ENCODE data around the gene TMEM184A.

The TMEM184A gene

GRCh38 chr7:1538544-1539180 is 17.3 kb downstream of the TMEM184A start:
- DNase-seq, result no peak

- DNase-seq, result no peak
These were observed 18.2 kb downstream of the TMEM184A start for GRCh38 chr7:1537535-1538412.

GRCh38 chr7:1536743-1537534 is 19.1 kb downstream of the TMEM184A start:
- no peak for DNase-seq

- no peak for DNase-seq
These were observed 19.6 kb downstream of the TMEM184A start for GRCh38 chr7:1536455-1536742.

- no peak for DNase-seq
These were observed 20.1 kb downstream of the TMEM184A start for GRCh38 chr7:1535701-1536454.

- DNase-seq, result no peak
These were observed 20.9 kb downstream of the TMEM184A start for GRCh38 chr7:1535100-1535458.

GRCh38 chr7:1534330-1535099 is 21.5 kb downstream of the TMEM184A start:
- DNase-seq, result no peak

GRCh38 chr7:1533547-1534329 is 22.3 kb downstream of the TMEM184A start:
- no peak for DNase-seq

GRCh38 chr7:1533255-1533546 is 22.8 kb downstream of the TMEM184A start:
- DNase-seq, result no peak

- no peak for DNase-seq
These were observed 23.4 kb downstream of the TMEM184A start for GRCh38 chr7:1532456-1533254.

- no peak for DNase-seq
These were observed 24.0 kb downstream of the TMEM184A start for GRCh38 chr7:1531979-1532455.

GRCh38 chr7:1531263-1531978 is 24.6 kb downstream of the TMEM184A start:
- no peak for DNase-seq

GRCh38 chr7:1530946-1531262 is 25.1 kb downstream of the TMEM184A start:
- no peak for DNase-seq

- DNase-seq, result no peak
These were observed 26.5 kb downstream of the TMEM184A start for GRCh38 chr7:1529383-1530116.

GRCh38 chr7:1526271-1526754 is 29.7 kb downstream of the TMEM184A start:
- no peak for DNase-seq

- no peak for DNase-seq
These were observed 30.6 kb downstream of the TMEM184A start for GRCh38 chr7:1525409-1525808.

- no peak for DNase-seq
These were observed 32.2 kb downstream of the TMEM184A start for GRCh38 chr7:1523844-1524243.

GRCh38 chr7:1523208-1523607 is 32.8 kb downstream of the TMEM184A start:
- no peak for DNase-seq

GRCh38 chr7:1521456-1521855 is 34.5 kb downstream of the TMEM184A start:
- no peak for DNase-seq

All from NCI-H2171 (cell line).